Heart left ventricle (tissue), 16 donors: ENCODE results near the gene LRP2BP. TPM values are rescaled to one million over a fixed set of nuclear protein-coding genes. Genes with fewer than 3 reads are reported as not detected.
A peak's percentile ranks its signal among the peaks of the same experiment; 100 is the strongest.

Source experiments
- ATAC-seq, 4 donors: fragments of 200-7000 bp; cut with Tn5 transposase; one replicate each; pipeline ENCODE4 v1.9.1; 2020 to 2022; ENCODE audit warnings: moderate library complexity in 4 of 4, mild to moderate bottlenecking in 3 of 4, moderate number of reproducible peaks in 1 of 4
- DNase-seq, 5 donors: peaks; one replicate each; pipeline ENCODE4 v3.0.0-alpha.2; 2020
- H3K27ac ChIP-seq, 12 donors: fragments of 200-600 bp; sonication (generic) in 4 of 12; one replicate each; pipeline versions ENCODE4 v1.5.0 to v1.8.0; 2016 to 2022; ENCODE audit warnings: mild to moderate bottlenecking in 2 of 12
- H3K27me3 ChIP-seq, 9 donors: fragments of 200-600 bp; sonication (generic) in 2 of 9; one replicate each; pipeline versions ENCODE4 v1.5.1 to v1.8.0; 2016 to 2022; ENCODE audit warnings: mild to moderate bottlenecking in 3 of 9
- H3K36me3 ChIP-seq, 9 donors: fragments of 200-600 bp; sonication (generic) in 2 of 9; one replicate each; pipeline versions ENCODE4 v1.5.0 to v1.8.0; 2018 to 2022; ENCODE audit warnings: mild to moderate bottlenecking in 2 of 9
- H3K4me1 ChIP-seq, 12 donors: fragments of 200-600 bp; sonication (generic) in 4 of 12; one replicate each; pipeline versions ENCODE4 v1.5.0 to v1.8.0; 2016 to 2022; ENCODE audit warnings: mild to moderate bottlenecking in 3 of 12
- H3K4me3 ChIP-seq, 12 donors: fragments of 200-600 bp; sonication (generic) in 4 of 12; one replicate each; pipeline versions ENCODE4 v1.5.0 to v1.8.0; 2017 to 2022; ENCODE audit warnings: mild to moderate bottlenecking in 9 of 12, moderate library complexity in 4 of 12
- H3K9me3 ChIP-seq, 12 donors: fragments of 200-600 bp; sonication (generic) in 4 of 12; one replicate each; pipeline versions ENCODE4 v1.5.0 to v1.8.0; 2016 to 2022; ENCODE audit warnings: mild to moderate bottlenecking in 1 of 12
- CTCF ChIP-seq, 12 donors: fragments of 200-600 bp; sonication (generic) in 4 of 12; IDR thresholded peaks; one replicate each; pipeline versions ENCODE4 v1.5.0 to v1.8.0; 2018 to 2022; ENCODE audit warnings: antibody characterized with exemption in 12 of 12, mild to moderate bottlenecking in 5 of 12
- POLR2A ChIP-seq, 2 donors: fragments of 450-650 bp; IDR thresholded peaks; one replicate each; pipeline ENCODE4 v1.6.1; 2017; ENCODE audit warnings: antibody characterized with exemption in 2 of 2, mild to moderate bottlenecking in 2 of 2, moderate library complexity in 2 of 2
- WGBS, 4 donors: extraction: QIAGEN DNeasy Blood & Tissue Kit in 2 of 4; methylation state at CpG; one replicate each; pipeline versions ENCODE4 v1.1.5 to v1.1.7; 2013 to 2018; 5-methylcytosine and 5-hydroxymethylcytosine counted together
- intact Hi-C, 10 donors: fragments of 100-400 bp; cut with DNase I; formaldehyde crosslinking; loops; one replicate each; pipeline versions ENCODE4 v1.11.1 to v1.14.2; 2022
- polyA plus RNA-seq, 2 donors: library from polyadenylated mRNA; stranded (reverse); fragments of 200-250 nt; gene quantifications; one replicate each; pipeline ENCODE4 v1.2.3, GENCODE V29; 2013
- total RNA-seq, 9 donors: library from RNA; depleted of rRNA in 2 of 9; stranded (reverse); fragments of >200 nt in 2 of 9; fragmentation: NEBNext Ultra II Directional in 3 of 9; extraction: Animal tissue kit (Norgen Biotek cat#: 25700) in 3 of 9; gene quantifications; one replicate each; pipeline versions ENCODE4 v1.1.0 to v1.2.4, GENCODE V29; 2016 to 2023
- donor health status: ischemic (EF 13 %, LVEDD 7.1; RV severe dilation, severe dysfunction).
- donor health status: healthy with polysubstance abuse.
- donor health status: DM: no; HTN: yes; CAD: no.
- donor health status: DM: no; HTN: no; CAD: no.
- donor health status: ischemic (EF 25% LVEDD 6.9; RV normal size, moderate dysfunction).
- donor health status: ischemic (EF 25% LVEDD 5.7; RV mildly dilated, moderate dysfunction).
- donor health status: healthy.
- donor health status: DM: yes; HTN: yes; CAD: no.
- donor health status: ischemic (EF 35%, LVEDD 5.7; RV mildly dilated, moderate dysfunction).
- donor health status: nonischemic (EF 11% LVEDD 7.7; RV severe dilation, severe dysfunction).
- donor health status: DM: yes; HTN: yes; CAD: no.
- donor health status: PGD.
- donor health status: ischemic (EF 29% LVEDD 5.4; RV normal size, mild dysfunction).
- donor health status: nonischemic (EF 23%, LVEDD 6.1; RV moderate dilation, normal function).

The LRP2BP gene
- total and polyA plus RNA-seq, 11 donors, result 0.62 to 3.5 (median 1.3) TPM

- Histone ChIP-seq H3K9me3 (no peaks in the 10 kb centered on the region), H3K36me3 (peaks cover 0 to 68% (median 22%) of the 10 kb centered on the region in 9 donors), H3K4me3 (no peak overlapping the region), H3K27ac (no peak overlapping the region), H3K27me3 (no peaks in the 10 kb centered on the region), H3K4me1 (no peaks in the 10 kb centered on the region)
- DNase-seq (no peak), ATAC-seq (no peak)
- intact Hi-C loops, result no loop called here
- WGBS, 4 donors, result 99 to 100% (median 100%) methylated on average over 2 of the region's 2 CpGs
- TF ChIP-seq CTCF (IDR thresholded peaks at IDR 0.05) (no peak), POLR2A (IDR thresholded peaks at IDR 0.05) (no peak)
These were observed 43.0 kb downstream of the LRP2BP start for GRCh38 chr4:185352741-185353140.

- no peaks in the 10 kb centered on the region for H3K9me3 ChIP-seq
- TF ChIP-seq POLR2A (IDR thresholded peaks at IDR 0.05), result no peak
- TF ChIP-seq CTCF (IDR thresholded peaks at IDR 0.05), result no peak
- H3K27me3 ChIP-seq, result no peaks in the 10 kb centered on the region
- ATAC-seq, result no peak
- peaks cover 0 to 69% (median 24%) of the 10 kb centered on the region in 9 donors for H3K36me3 ChIP-seq
- no peak overlapping the region for H3K4me3 ChIP-seq
- 93 to 97% (median 95%) methylated on average over 7 of the region's 7 CpGs for WGBS, 4 donors
- intact Hi-C loops, result no loop called here
- H3K27ac ChIP-seq, result no peak overlapping the region
- DNase-seq, result no peak
- H3K4me1 ChIP-seq, result no peaks in the 10 kb centered on the region
These were observed 43.5 kb downstream of the LRP2BP start for GRCh38 chr4:185352202-185352601.

GRCh38 chr4:185351691-185352090 lies 44.0 kb downstream of the LRP2BP start:
- peaks cover 0 to 74% (median 29%) of the 10 kb centered on the region in 9 donors for H3K36me3 ChIP-seq
- H3K4me3 ChIP-seq, result no peak overlapping the region
- no peaks in the 10 kb centered on the region for H3K4me1 ChIP-seq
- no peak overlapping the region for H3K27ac ChIP-seq
- intact Hi-C loops, result no loop called here
- H3K27me3 ChIP-seq, result no peaks in the 10 kb centered on the region
- no peak for ATAC-seq
- TF ChIP-seq CTCF (IDR thresholded peaks at IDR 0.05), result no peak
- TF ChIP-seq POLR2A (IDR thresholded peaks at IDR 0.05), result no peak
- DNase-seq, result no peak
- no peaks in the 10 kb centered on the region for H3K9me3 ChIP-seq
- 91 to 96% (median 94%) methylated on average over 13 of the region's 13 CpGs for WGBS, 4 donors

- Histone ChIP-seq H3K36me3 (peaks cover 0 to 64% (median 24%) of the 10 kb centered on the region in 9 donors), H3K4me3 (no peak overlapping the region), H3K9me3 (no peaks in the 10 kb centered on the region), H3K27ac (peak overlapping the region in 1 of 12 donors; percentile 35), H3K4me1 (peaks cover 0 to 20% (median 16%) of the 10 kb centered on the region in 12 donors), H3K27me3 (no peaks in the 10 kb centered on the region)
- ATAC-seq (no peak), DNase-seq (no peak)
- 92 to 93% (median 93%) methylated on average over 14 of the region's 14 CpGs for WGBS, 4 donors
- TF ChIP-seq CTCF (IDR thresholded peaks at IDR 0.05) (no peak), POLR2A (IDR thresholded peaks at IDR 0.05) (no peak)
- intact Hi-C loops, result loop anchor here in 1 of 10 donors (5.0 kb wide), 1 partner anchor 35 kb away; no protein-coding TSS in a partner anchor
These were observed 48.6 kb downstream of the LRP2BP start for GRCh38 chr4:185346975-185347601.
